HUES6 (cell line): Measurements from ENCODE around the gene HS1BP3.

ENCODE experiments used
- H3K27ac ChIP-seq: 2 replicates; pipeline ENCODE4 v1.7.0; 2013; ENCODE audit warnings: low read depth, mild to moderate bottlenecking, low read length, inconsistent platforms
- H3K27me3 ChIP-seq: 2 replicates; pipeline ENCODE4 v1.6.1; 2013; ENCODE audit warnings: low read length; ENCODE audit not compliant: control insufficient read depth, insufficient read depth
- H3K36me3 ChIP-seq: 2 replicates; pipeline ENCODE4 v1.6.1; 2013; ENCODE audit warnings: low read length; ENCODE audit not compliant: control insufficient read depth, insufficient read depth
- H3K4me1 ChIP-seq: 2 replicates; pipeline ENCODE4 v1.6.1; 2013; ENCODE audit warnings: low read length; ENCODE audit not compliant: control insufficient read depth, insufficient read depth
- H3K4me3 ChIP-seq: 2 replicates; pipeline ENCODE4 v1.5.1; 2013; ENCODE audit warnings: low read depth, low read length
- H3K9ac ChIP-seq: one replicate; pipeline ENCODE4 v1.6.1; 2013; ENCODE audit warnings: mild to moderate bottlenecking, low read length
- H3K9me3 ChIP-seq: 2 replicates; pipeline ENCODE4 v1.6.1; 2013; ENCODE audit warnings: low read depth, low read length; ENCODE audit not compliant: control insufficient read depth, insufficient read depth

Gene HS1BP3

DNA sequence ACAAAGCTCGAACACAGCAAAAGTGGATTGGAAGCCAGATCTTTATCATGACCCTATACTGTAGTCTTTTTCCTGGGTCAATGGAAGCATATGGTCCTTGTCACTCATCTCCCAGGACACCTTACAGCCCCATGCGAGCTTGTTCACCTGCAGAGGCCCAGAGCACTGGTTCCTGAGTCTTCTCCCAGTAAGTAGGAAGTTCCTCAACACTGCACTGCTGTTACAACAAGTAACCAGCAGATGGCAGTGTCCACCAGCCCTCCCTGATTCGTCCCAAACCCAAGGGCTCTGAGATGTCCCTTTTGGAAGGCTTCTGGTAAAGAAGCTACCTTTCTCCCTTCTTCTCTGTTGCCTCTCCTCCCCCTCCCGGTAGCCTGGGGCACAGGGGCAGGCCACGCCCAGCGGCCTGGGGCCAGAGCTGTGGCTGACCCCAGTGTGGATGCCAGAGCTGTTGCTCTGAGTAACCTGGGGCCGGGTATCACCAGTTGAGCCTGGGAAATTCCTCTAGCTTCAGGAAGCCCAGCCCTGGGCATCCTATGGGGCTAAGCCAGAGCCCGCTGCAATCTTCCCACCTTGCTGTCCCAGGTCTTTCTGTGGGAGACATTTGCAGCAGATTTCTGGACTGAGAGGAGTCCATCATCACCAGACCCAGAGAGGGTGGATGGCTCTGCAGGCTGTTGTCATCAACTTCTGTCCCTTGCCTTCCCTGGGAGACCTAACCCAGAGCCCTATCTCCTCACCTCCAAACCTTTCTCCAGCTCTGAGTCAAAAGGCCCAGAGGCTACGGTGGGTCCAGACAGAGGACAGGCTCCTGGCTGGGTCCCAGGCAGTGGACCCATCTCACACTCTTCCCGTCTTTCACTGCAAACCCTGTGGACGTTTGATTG, 10.8 kb upstream of the HS1BP3 start:
- H3K9me3 ChIP-seq = no peaks in the 10 kb centered on the region
- H3K27ac ChIP-seq = no peak overlapping the region
- H3K27me3 ChIP-seq = peaks cover 51% of the 10 kb centered on the region
- H3K4me3 ChIP-seq = no peak overlapping the region
- H3K4me1 ChIP-seq = peaks cover 15% of the 10 kb centered on the region
- H3K36me3 ChIP-seq = no peaks in the 10 kb centered on the region
- H3K9ac ChIP-seq = no peak overlapping the region

DNA sequence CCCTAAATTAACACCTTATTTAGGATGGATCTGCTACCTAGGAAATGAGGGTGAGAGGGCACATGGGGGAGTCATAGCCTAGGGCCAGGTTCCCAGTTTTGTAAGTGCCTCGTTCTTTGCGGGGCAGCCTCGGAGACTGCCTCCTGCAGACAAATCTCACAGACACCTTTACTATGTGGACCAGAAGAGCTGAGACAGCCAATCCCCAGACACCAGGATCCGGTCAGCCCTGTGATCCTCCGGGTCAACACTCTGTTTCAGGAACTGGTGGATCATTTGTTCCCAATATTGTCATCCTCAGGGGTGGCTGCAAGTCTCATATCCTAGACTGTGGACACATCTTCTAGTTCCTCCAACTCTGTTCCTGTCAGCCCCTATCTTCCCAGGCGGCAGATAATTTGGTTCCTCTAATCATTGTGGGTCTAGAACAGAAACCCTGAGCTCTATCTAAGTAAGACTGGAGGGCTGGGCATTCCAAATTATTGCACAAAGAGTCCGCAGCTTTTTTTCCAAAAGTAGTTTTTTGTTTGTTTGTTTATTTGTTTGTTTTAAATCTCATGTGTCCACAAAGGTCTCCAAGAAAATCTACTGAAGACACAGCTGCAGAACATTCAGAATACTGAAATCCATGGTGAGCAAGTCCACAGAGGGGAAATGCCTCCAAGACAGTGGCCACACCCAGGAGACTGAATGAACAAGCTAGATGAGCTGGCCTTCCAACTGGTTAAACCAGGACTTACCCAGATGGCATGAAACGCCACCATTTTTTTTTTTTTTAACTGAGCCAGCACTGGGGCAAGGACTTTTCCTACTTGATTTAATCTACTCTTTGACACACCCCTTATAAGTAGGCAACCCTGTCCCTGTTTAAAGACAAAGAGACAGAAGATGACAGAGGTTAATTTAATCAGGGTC, 9.9 kb upstream of the HS1BP3 start:
- Histone ChIP-seq H3K9ac (no peak overlapping the region), H3K4me1 (peaks cover 20% of the 10 kb centered on the region), H3K27me3 (peaks cover 42% of the 10 kb centered on the region), H3K27ac (no peak overlapping the region), H3K9me3 (no peaks in the 10 kb centered on the region), H3K36me3 (no peaks in the 10 kb centered on the region), H3K4me3 (no peak overlapping the region)

DNA sequence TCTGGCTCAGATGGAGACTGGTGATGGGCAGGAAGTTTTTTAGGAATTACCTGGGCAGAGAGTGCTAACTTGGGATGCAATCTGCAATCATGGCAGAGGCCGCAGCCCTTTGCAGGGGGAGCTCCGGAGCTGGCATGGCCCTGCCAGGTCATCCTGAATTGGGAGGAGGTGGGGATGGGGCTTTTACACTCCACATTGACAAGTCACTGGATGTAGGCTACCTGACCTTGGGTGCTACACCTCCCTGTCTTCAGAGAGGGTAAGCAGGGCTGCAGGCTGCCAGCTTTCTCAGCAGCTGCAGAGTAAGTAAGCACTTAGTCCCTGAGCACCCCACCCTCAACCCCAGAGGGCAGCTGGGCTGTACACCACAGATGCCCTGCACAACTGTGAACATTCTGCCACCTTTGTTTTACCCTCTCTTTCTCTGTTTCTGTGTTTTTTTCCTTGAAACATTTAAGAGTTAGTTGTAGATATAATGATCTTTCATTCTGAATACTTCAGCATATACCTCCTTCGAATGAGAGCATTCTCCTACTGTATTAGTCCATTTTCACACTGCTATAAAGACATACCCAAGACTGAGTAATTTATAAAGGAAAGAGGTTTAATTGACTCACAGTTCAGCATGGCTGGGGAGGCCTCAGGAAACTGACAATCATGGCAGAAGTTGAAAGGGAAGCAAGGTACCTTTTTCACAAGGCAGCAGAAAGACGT, 6.8 kb upstream of the HS1BP3 start:
- no peaks in the 10 kb centered on the region for H3K9me3 ChIP-seq
- H3K4me3 ChIP-seq = no peak overlapping the region
- H3K9ac ChIP-seq = no peak overlapping the region
- peaks cover 11% of the 10 kb centered on the region for H3K27me3 ChIP-seq
- no peaks in the 10 kb centered on the region for H3K36me3 ChIP-seq
- H3K4me1 ChIP-seq = peaks cover 10% of the 10 kb centered on the region
- no peak overlapping the region for H3K27ac ChIP-seq

DNA sequence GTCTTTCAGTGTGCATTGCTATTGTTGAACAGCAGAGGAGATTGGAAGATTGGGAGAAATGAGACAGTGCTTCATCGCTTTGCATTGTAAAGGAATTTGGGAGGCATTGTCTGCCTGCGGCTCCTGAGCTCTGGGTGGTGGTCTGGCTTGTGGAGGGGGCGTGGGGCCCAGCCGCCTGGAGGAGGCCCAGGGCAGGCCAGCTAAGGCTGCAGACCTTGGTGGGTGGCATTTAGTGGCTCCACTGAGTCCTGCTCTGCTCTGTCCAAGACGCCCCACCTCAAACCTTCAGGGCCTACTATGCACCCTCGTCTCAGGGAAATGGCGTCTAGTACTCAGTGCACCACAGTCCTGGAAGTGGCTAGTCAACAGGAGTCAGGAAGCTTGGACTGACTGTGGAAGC, 5.7 kb upstream of the HS1BP3 start:
- Histone ChIP-seq H3K36me3 (no peaks in the 10 kb centered on the region), H3K27ac (no peak overlapping the region), H3K9me3 (no peaks in the 10 kb centered on the region), H3K27me3 (peaks cover under 1% of the 10 kb centered on the region; the same call in 1 of the 2 replicates), H3K4me3 (no peak overlapping the region), H3K4me1 (peaks cover 14% of the 10 kb centered on the region), H3K9ac (no peak overlapping the region)

DNA sequence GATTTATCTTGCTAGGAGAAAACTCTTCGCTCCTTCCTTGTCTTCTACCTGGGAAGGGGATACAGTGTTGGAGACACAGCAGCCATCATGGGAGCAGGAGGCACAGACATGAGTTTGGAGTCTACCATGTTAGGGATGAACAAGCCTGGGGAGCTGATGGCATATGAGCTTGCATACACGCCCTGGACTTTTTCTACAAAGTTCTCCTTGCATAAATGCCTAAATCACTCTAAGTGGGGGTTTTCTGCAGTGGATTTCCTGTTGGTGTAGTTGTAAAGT, 3.6 kb upstream of the HS1BP3 start:
- H3K36me3 ChIP-seq = no peaks in the 10 kb centered on the region
- peaks cover 21% of the 10 kb centered on the region for H3K4me1 ChIP-seq
- H3K4me3 ChIP-seq = no peak overlapping the region
- peaks cover 2% of the 10 kb centered on the region; the same call in 1 of the 2 replicates for H3K27me3 ChIP-seq
- no peaks in the 10 kb centered on the region for H3K9me3 ChIP-seq
- no peak overlapping the region for H3K9ac ChIP-seq
- no peak overlapping the region for H3K27ac ChIP-seq

DNA sequence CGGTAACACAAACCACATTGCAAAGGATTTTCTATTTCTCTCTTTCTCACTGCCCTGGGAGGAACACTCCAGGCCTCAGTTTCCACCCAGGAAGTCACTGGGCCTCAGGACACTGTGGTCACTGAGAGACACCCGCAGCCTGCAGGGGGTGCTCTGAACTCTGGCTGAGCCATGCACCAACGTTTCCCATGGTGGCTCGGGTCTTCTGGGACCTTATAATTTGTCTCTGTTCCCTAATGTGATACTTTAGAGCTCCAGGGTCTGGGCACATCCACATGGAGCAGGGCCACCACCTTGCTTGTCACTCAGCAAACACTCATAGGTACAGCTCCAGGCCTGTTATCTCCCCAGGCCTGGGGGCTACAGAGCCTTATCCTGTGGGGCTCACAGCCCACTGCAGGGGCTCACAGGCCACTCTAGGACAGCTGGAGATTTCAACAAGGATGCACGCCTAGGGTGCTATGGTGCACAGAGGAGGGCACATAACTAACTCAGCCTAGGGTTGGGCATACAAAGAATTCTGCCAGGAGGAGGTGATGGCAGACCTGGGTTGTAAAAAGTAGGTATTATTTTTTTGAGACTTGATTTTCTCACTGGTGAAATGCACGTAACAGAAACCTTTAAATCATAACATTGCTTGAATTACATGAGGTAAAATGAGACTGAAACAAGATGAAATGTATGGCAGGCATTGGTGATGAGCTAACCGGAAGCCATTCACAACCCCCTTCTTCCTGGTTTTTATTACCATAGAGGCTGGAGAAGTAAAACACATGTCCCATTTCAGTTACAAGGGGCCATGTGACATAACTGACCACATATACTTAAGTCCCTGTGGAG, 3.0 kb upstream of the HS1BP3 start:
- H3K9ac ChIP-seq = no peak overlapping the region
- no peaks in the 10 kb centered on the region for H3K9me3 ChIP-seq
- no peak overlapping the region for H3K4me3 ChIP-seq
- 0 out of 2 replicates have a peak, but pooled peaks cover 2% of the 10 kb centered on the region for H3K27me3 ChIP-seq
- H3K27ac ChIP-seq = no peak overlapping the region
- H3K4me1 ChIP-seq = peaks cover 21% of the 10 kb centered on the region
- H3K36me3 ChIP-seq = no peaks in the 10 kb centered on the region

DNA sequence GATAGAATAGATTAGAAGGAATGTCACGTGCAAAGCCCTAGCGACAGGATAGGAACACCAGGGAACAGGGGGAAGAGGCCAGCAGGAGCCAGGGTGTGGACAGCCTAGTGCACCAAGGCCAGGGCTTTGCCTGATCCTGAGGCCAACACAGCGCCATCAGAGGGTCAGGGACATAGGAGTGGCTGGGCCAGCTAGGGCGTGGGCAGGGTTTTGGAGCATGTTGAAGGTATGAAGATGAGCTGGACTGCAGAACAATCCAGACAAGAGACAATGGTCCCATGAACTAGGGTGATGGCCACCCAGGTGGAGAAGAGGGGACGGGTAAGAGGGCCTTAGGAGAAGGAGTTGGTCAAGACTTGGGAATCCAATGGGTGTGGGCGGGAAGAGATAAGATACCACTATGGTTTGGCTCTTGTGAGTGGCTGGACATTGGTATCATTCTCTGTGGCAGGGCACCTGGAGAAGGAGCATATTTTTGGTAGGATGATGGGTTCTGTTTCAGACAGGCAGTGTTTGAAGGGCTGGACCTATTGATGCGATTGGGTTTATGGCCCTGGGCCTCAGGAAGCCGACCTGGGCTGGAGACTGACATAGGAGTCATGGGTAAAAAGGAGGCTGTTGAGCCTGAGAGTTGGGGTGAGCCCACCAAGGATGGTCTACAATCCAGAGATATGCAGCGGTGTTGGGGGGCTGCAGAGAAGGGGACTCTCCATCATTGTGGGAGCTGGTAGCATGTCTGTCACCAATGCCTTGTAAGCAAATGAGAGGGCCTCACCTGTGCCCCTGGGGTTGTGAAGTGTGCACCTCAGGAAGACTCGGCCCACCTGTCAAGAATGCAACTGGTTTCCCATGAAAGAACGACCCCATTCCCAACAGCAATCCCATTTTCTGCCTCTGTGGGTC, 2.0 kb upstream of the HS1BP3 start:
- H3K27me3 ChIP-seq = 0 out of 2 replicates have a peak, but pooled peaks cover 2% of the 10 kb centered on the region
- H3K27ac ChIP-seq = no peak overlapping the region
- H3K9me3 ChIP-seq = no peaks in the 10 kb centered on the region
- peaks cover 24% of the 10 kb centered on the region for H3K4me1 ChIP-seq
- no peaks in the 10 kb centered on the region for H3K36me3 ChIP-seq
- no peak overlapping the region for H3K4me3 ChIP-seq
- H3K9ac ChIP-seq = no peak overlapping the region

DNA sequence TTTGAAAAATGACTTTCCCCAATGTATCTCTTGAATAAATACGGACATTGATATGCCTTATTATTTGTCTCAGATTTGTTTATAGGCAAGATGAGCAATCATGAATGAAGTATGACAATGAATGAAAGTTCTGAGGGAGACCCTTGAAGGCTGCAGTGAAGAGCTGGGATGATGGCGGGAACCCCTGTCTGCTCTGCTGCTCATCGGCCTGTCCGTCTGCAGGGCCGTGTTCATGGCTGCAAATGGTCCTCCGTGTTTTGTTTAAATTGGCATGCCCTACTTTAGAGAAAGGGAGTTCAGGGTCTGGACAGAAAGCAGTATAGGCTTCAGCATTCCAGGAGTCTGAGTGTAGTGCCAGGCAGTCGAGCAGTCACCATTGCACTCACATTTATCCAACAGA, 1.2 kb upstream of the HS1BP3 start:
- Histone ChIP-seq H3K27ac (no peak overlapping the region), H3K9me3 (no peaks in the 10 kb centered on the region), H3K36me3 (no peaks in the 10 kb centered on the region), H3K4me1 (peaks cover 25% of the 10 kb centered on the region), H3K4me3 (no peak overlapping the region), H3K27me3 (0 out of 2 replicates have a peak, but pooled peaks cover 2% of the 10 kb centered on the region), H3K9ac (no peak overlapping the region)

DNA sequence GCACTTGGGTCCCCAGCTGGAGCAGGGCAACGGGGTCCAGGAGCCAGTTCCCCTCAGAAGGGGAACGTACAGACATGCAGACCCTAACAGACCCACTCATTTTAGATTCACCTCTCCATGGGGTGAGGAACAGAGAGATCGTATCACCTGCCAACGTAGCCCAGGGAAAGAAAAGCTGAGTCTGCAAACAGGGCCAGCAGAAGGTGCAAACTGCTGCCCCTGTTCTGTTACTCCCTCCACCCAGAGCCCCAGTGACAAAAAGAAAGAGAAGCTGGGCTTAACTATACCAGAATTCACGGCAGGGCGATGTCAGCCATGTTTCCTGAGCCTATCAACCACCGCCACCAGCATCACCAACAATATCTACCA, 817 bp upstream of the HS1BP3 start:
- no peaks in the 10 kb centered on the region for H3K36me3 ChIP-seq
- no peak overlapping the region for H3K27ac ChIP-seq
- H3K4me3 ChIP-seq = peak overlapping the region; percentile 81
- no peak overlapping the region for H3K9ac ChIP-seq
- 0 out of 2 replicates have a peak, but pooled peaks cover 2% of the 10 kb centered on the region for H3K27me3 ChIP-seq
- peaks cover 23% of the 10 kb centered on the region for H3K4me1 ChIP-seq
- H3K9me3 ChIP-seq = no peaks in the 10 kb centered on the region
